Measurements from ENCODE around the gene ROR2. TPM values are rescaled to one million over a fixed set of nuclear protein-coding genes. Genes with fewer than 3 reads are reported as not detected.

The ROR2 gene
- total and polyA plus RNA-seq, 2 of the 8 experiments (the other 6 are each of a cell fraction or from before 2014, with no cell fraction given): 2.7 to 4.3 TPM

GRCh38 chr9:91716239-91716638 is 233.8 kb downstream of the ROR2 start (continued):
- TF ChIP-seq, protein P1, sequence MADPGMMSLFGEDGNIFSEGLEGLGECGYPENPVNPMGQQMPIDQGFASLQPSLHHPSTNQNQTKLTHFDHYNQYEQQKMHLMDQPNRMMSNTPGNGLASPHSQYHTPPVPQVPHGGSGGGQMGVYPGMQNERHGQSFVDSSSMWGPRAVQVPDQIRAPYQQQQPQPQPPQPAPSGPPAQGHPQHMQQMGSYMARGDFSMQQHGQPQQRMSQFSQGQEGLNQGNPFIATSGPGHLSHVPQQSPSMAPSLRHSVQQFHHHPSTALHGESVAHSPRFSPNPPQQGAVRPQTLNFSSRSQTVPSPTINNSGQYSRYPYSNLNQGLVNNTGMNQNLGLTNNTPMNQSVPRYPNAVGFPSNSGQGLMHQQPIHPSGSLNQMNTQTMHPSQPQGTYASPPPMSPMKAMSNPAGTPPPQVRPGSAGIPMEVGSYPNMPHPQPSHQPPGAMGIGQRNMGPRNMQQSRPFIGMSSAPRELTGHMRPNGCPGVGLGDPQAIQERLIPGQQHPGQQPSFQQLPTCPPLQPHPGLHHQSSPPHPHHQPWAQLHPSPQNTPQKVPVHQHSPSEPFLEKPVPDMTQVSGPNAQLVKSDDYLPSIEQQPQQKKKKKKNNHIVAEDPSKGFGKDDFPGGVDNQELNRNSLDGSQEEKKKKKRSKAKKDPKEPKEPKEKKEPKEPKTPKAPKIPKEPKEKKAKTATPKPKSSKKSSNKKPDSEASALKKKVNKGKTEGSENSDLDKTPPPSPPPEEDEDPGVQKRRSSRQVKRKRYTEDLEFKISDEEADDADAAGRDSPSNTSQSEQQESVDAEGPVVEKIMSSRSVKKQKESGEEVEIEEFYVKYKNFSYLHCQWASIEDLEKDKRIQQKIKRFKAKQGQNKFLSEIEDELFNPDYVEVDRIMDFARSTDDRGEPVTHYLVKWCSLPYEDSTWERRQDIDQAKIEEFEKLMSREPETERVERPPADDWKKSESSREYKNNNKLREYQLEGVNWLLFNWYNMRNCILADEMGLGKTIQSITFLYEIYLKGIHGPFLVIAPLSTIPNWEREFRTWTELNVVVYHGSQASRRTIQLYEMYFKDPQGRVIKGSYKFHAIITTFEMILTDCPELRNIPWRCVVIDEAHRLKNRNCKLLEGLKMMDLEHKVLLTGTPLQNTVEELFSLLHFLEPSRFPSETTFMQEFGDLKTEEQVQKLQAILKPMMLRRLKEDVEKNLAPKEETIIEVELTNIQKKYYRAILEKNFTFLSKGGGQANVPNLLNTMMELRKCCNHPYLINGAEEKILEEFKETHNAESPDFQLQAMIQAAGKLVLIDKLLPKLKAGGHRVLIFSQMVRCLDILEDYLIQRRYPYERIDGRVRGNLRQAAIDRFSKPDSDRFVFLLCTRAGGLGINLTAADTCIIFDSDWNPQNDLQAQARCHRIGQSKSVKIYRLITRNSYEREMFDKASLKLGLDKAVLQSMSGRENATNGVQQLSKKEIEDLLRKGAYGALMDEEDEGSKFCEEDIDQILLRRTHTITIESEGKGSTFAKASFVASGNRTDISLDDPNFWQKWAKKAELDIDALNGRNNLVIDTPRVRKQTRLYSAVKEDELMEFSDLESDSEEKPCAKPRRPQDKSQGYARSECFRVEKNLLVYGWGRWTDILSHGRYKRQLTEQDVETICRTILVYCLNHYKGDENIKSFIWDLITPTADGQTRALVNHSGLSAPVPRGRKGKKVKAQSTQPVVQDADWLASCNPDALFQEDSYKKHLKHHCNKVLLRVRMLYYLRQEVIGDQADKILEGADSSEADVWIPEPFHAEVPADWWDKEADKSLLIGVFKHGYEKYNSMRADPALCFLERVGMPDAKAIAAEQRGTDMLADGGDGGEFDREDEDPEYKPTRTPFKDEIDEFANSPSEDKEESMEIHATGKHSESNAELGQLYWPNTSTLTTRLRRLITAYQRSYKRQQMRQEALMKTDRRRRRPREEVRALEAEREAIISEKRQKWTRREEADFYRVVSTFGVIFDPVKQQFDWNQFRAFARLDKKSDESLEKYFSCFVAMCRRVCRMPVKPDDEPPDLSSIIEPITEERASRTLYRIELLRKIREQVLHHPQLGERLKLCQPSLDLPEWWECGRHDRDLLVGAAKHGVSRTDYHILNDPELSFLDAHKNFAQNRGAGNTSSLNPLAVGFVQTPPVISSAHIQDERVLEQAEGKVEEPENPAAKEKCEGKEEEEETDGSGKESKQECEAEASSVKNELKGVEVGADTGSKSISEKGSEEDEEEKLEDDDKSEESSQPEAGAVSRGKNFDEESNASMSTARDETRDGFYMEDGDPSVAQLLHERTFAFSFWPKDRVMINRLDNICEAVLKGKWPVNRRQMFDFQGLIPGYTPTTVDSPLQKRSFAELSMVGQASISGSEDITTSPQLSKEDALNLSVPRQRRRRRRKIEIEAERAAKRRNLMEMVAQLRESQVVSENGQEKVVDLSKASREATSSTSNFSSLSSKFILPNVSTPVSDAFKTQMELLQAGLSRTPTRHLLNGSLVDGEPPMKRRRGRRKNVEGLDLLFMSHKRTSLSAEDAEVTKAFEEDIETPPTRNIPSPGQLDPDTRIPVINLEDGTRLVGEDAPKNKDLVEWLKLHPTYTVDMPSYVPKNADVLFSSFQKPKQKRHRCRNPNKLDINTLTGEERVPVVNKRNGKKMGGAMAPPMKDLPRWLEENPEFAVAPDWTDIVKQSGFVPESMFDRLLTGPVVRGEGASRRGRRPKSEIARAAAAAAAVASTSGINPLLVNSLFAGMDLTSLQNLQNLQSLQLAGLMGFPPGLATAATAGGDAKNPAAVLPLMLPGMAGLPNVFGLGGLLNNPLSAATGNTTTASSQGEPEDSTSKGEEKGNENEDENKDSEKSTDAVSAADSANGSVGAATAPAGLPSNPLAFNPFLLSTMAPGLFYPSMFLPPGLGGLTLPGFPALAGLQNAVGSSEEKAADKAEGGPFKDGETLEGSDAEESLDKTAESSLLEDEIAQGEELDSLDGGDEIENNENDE (IDR thresholded peaks at IDR 0.05; ENCODE audit: insufficient replicate concordance, low read length): no peak
- TF ChIP-seq FOSL1 (IDR thresholded peaks at IDR 0.05; ENCODE audit: insufficient read depth, low read depth, low read length) (no peak), JUND (IDR thresholded peaks at IDR 0.05; ENCODE audit: low read length) (no peak), MAFK (IDR thresholded peaks at IDR 0.05; ENCODE audit: low read depth, low read length) (no peak)

All from H1 (cell line).